GM18507 (cell line): ENCODE results near the gene ZNF281.
"Not testable (repeated sequence)": the region's sequence is repeated elsewhere in the genome, so short reads cannot be mapped to it uniquely, and the experiment has no call there.

Experiments
- DNase-seq: peaks from one replicate; pipeline ENCODE4 v3.0.0; 2011; ENCODE audit warnings: low read depth; ENCODE audit not compliant: insufficient read length; ENCODE audit errors: extremely low spot score
- FAIRE-seq: peaks from 2 replicates; lab custom pipeline; 2011; peaks lifted over from hg19 to GRCh38; lab: Jason Lieb, UNC

ZNF281 gene

GRCh38 chr1:200432586-200432985, 22.8 kb upstream of the ZNF281 start:
- FAIRE-seq = no peak
- no peak for DNase-seq

- FAIRE-seq (no peak), DNase-seq (no peak)
Observed at GRCh38 chr1:200429221-200429751, 19.4 kb upstream of the ZNF281 start.

GRCh38 chr1:200428482-200429205, 18.8 kb upstream of the ZNF281 start:
- FAIRE-seq (no peak), DNase-seq (no peak)

- no peak for FAIRE-seq
- DNase-seq = no peak
Observed at GRCh38 chr1:200427744-200428143, 17.9 kb upstream of the ZNF281 start.

- FAIRE-seq (no peak), DNase-seq (no peak)
Observed at GRCh38 chr1:200426196-200426595, 16.4 kb upstream of the ZNF281 start.

- FAIRE-seq (no peak), DNase-seq (no peak)
Observed at GRCh38 chr1:200423235-200423634, 13.4 kb upstream of the ZNF281 start.

- FAIRE-seq = no peak
Observed at GRCh38 chr1:200422211-200422610, 12.4 kb upstream of the ZNF281 start.

GRCh38 chr1:200415789-200416593, 6.2 kb upstream of the ZNF281 start:
- DNase-seq (peak; percentile 14), FAIRE-seq (peak; percentile 82)

More at GRCh38 chr1:200422211-200422610, 12.4 kb upstream of the ZNF281 start:
- DNase-seq = no peak

- DNase-seq (no peak), FAIRE-seq (peak; percentile 66)
Observed at GRCh38 chr1:200415227-200415626, 5.4 kb upstream of the ZNF281 start.

- FAIRE-seq (no peak), DNase-seq (no peak)
Observed at GRCh38 chr1:200414657-200415056, 4.8 kb upstream of the ZNF281 start.

GRCh38 chr1:200413766-200414165, 3.9 kb upstream of the ZNF281 start:
- DNase-seq, FAIRE-seq: not testable (repeated sequence)

GRCh38 chr1:200411406-200412257, 1.8 kb upstream of the ZNF281 start:
- DNase-seq (no peak), FAIRE-seq (no peak)

- FAIRE-seq = no peak
- no peak for DNase-seq
Observed at GRCh38 chr1:200410566-200410878, 686 bp upstream of the ZNF281 start.

GRCh38 chr1:200409203-200409760, 554 bp downstream of the ZNF281 start:
- no peak for FAIRE-seq

GRCh38 chr1:200406161-200406797, 3.6 kb downstream of the ZNF281 start:
- FAIRE-seq = no peak
- DNase-seq = no peak

More at GRCh38 chr1:200409203-200409760, 554 bp downstream of the ZNF281 start:
- DNase-seq = peak; percentile 7

GRCh38 chr1:200405264-200405663, 4.6 kb downstream of the ZNF281 start:
- DNase-seq (no peak), FAIRE-seq (no peak)

- FAIRE-seq (no peak), DNase-seq (no peak)
Observed at GRCh38 chr1:200401708-200402107, 8.1 kb downstream of the ZNF281 start.

- no peak for DNase-seq
- peak; percentile 38 for FAIRE-seq
Observed at GRCh38 chr1:200401263-200401662, 8.6 kb downstream of the ZNF281 start.

- DNase-seq = no peak
- FAIRE-seq = no peak
Observed at GRCh38 chr1:200400556-200400955, 9.3 kb downstream of the ZNF281 start.
